Chondrocyte (in vitro differentiated cells): Measurements from ENCODE around the gene ISCU. TPM values are rescaled to one million over a fixed set of nuclear protein-coding genes. Genes with fewer than 3 reads are reported as not detected.

Source experiments
- DNase-seq: peaks from one replicate; pipeline ENCODE4 v3.0.0; 2021; ENCODE audit warnings: mixed read lengths, low spot score
- H3K27ac Mint-ChIP-seq: one replicate; pipeline ENCODE4 v1.8.0; 2021; ENCODE audit warnings: mild to moderate bottlenecking, moderate library complexity, mixed read lengths; ENCODE audit not compliant: unreplicated experiment
- H3K27me3 Mint-ChIP-seq: 2 replicates; pipeline ENCODE4 v1.8.0; 2021; ENCODE audit warnings: low read depth, mixed read lengths
- H3K36me3 Mint-ChIP-seq: 2 replicates; pipeline ENCODE4 v1.8.0; 2021; ENCODE audit warnings: low read depth, mixed read lengths
- H3K4me1 Mint-ChIP-seq: 2 replicates; pipeline ENCODE4 v1.8.0; 2021; ENCODE audit warnings: low read depth, mild to moderate bottlenecking, mixed read lengths
- H3K4me3 Mint-ChIP-seq: one replicate; pipeline ENCODE4 v1.8.0; 2021; ENCODE audit warnings: mild to moderate bottlenecking, moderate library complexity, mixed read lengths; ENCODE audit not compliant: unreplicated experiment
- H3K9me3 Mint-ChIP-seq: 2 replicates; pipeline ENCODE4 v1.8.0; 2021; ENCODE audit warnings: low read depth, mixed read lengths
- total RNA-seq: library from RNA; stranded (reverse); gene quantifications from 3 replicates; pipeline ENCODE4 v1.2.1, GENCODE V29; 2021
- TF ChIP-seq, protein P1 (sequence below): fragments of 200-600 bp; sonication (generic); IDR thresholded peaks from 2 replicates; pipeline ENCODE4 v1.5.0; 2021; ENCODE audit warnings: antibody characterized with exemption, mild to moderate bottlenecking, moderate library complexity

Gene ISCU
- total RNA-seq, 1 donor from 2014 or later: 84.8 TPM

DNA sequence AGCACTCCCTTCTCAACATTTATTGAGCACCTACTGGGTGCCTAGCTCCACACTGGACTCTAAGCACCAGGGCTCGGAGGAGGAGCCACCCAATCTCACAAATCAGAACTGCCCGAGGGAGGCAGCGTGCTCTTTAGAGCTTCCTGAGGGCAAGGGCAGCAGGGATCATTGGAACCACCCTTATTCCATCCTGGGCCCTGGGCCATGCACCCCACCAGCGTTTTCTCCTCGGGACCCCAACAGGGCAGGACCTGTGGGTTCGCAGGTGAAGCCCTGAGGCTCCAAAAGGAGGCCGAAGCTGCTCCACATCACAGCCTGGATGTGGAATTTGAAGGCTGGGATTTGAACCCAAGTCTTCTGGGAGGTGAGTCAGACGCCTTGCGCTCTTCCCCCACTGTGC is 20.1 kb downstream of the ISCU start:
- TF ChIP-seq, protein P1, sequence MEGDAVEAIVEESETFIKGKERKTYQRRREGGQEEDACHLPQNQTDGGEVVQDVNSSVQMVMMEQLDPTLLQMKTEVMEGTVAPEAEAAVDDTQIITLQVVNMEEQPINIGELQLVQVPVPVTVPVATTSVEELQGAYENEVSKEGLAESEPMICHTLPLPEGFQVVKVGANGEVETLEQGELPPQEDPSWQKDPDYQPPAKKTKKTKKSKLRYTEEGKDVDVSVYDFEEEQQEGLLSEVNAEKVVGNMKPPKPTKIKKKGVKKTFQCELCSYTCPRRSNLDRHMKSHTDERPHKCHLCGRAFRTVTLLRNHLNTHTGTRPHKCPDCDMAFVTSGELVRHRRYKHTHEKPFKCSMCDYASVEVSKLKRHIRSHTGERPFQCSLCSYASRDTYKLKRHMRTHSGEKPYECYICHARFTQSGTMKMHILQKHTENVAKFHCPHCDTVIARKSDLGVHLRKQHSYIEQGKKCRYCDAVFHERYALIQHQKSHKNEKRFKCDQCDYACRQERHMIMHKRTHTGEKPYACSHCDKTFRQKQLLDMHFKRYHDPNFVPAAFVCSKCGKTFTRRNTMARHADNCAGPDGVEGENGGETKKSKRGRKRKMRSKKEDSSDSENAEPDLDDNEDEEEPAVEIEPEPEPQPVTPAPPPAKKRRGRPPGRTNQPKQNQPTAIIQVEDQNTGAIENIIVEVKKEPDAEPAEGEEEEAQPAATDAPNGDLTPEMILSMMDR: no peak
- Mint-ChIP-seq H3K27ac (peak overlapping the region; percentile 17), H3K9me3 (peaks cover 5% of the 10 kb centered on the region), H3K36me3 (no peaks in the 10 kb centered on the region), H3K4me1 (peaks cover 58% of the 10 kb centered on the region), H3K27me3 (no peaks in the 10 kb centered on the region), H3K4me3 (no peak overlapping the region)
- no peak for DNase-seq

DNA sequence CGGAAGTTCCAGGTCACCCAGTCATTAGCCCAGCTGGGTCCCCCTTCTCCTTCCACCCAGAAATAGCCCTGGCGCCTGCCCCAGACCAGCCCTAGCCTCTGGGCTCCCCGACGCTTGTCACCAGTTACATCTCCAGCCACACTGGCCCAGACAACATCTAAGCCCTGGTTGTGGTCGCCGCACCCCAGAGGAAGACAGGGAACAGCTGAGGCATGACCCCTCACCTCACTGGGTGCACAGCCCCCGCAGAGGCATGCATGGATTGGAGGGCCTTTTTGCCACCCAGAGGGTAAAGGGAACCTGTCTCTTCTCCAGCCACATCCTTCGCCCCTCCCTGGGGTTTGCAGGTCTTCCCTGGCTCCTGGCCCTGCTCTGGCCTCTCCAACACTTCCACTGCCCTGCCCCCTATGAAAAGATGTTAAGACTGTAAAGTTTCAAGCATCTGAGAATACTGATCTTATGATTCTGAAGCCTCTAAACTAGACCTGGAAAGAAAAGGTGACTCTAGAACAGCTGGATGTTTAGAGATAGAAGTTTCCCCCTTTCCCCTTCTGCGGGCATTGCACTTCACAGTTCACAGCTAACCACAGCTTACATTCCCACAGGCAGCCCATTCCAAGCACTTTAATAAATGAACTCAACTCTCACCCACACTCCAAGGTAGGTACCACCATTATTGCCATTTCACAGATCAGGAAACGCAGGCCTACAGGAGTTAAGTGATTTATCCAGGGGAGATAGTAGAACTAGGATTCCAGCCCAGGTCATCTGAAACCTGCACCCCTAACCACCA is 20.8 kb downstream of the ISCU start:
- Mint-ChIP-seq H3K27ac (peak overlapping the region; percentile 60), H3K9me3 (peaks cover 5% of the 10 kb centered on the region), H3K4me3 (no peak overlapping the region), H3K4me1 (peaks cover 52% of the 10 kb centered on the region), H3K36me3 (no peaks in the 10 kb centered on the region), H3K27me3 (no peaks in the 10 kb centered on the region)
- no peak for DNase-seq
- TF ChIP-seq, protein P1: no peak

- H3K27me3 Mint-ChIP-seq: no peaks in the 10 kb centered on the region
- no peak for DNase-seq
- TF ChIP-seq, protein P1: no peak
- peak overlapping the region; percentile 60 for H3K27ac Mint-ChIP-seq
- H3K4me3 Mint-ChIP-seq: no peak overlapping the region
- peaks cover 2% of the 10 kb centered on the region for H3K9me3 Mint-ChIP-seq
- H3K4me1 Mint-ChIP-seq: peaks cover 54% of the 10 kb centered on the region
- H3K36me3 Mint-ChIP-seq: no peaks in the 10 kb centered on the region
Measured at GRCh38 chr12:108583991-108584390, 21.6 kb downstream of the ISCU start.

GRCh38 chr12:108584456-108585065 is 22.2 kb downstream of the ISCU start:
- H3K36me3 Mint-ChIP-seq: no peaks in the 10 kb centered on the region
- TF ChIP-seq, protein P1: no peak
- DNase-seq: no peak
- peak overlapping the region; percentile 60 for H3K27ac Mint-ChIP-seq
- no peaks in the 10 kb centered on the region for H3K27me3 Mint-ChIP-seq
- no peaks in the 10 kb centered on the region for H3K9me3 Mint-ChIP-seq
- H3K4me1 Mint-ChIP-seq: peaks cover 54% of the 10 kb centered on the region
- H3K4me3 Mint-ChIP-seq: no peak overlapping the region

DNA sequence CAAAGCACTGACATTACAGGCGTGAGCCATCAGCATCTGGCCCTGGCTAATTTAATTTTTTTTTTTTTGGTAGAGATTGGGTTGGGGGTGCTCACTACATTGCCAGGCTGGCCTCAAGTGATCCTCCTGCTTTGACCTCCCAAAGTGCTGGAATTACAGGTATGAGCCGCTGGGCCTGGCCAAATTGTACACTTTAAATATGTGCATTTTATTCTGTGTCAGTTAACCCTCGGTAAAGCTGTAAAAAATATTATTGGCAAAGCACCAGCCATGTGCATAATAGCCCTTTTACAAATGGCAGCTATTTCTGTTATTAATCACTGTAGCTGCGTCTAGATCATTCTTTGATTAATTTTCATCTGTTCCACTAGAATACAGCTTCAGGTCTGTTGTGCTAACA is 23.5 kb downstream of the ISCU start:
- TF ChIP-seq, protein P1: no peak
- no peaks in the 10 kb centered on the region for H3K9me3 Mint-ChIP-seq
- H3K36me3 Mint-ChIP-seq: no peaks in the 10 kb centered on the region
- no peaks in the 10 kb centered on the region for H3K27me3 Mint-ChIP-seq
- H3K4me3 Mint-ChIP-seq: no peak overlapping the region
- no peak overlapping the region for H3K27ac Mint-ChIP-seq
- DNase-seq: no peak
- peaks cover 46% of the 10 kb centered on the region for H3K4me1 Mint-ChIP-seq
